CD4-positive, alpha-beta T cell treated with Interleukin-10 for 1 hour (primary cell): ENCODE results near the gene ARHGAP6.

Experiments used
- DNase-seq: peaks from one replicate; pipeline ENCODE4 v3.0.0-alpha.2; 2020

ARHGAP6 gene

DNA sequence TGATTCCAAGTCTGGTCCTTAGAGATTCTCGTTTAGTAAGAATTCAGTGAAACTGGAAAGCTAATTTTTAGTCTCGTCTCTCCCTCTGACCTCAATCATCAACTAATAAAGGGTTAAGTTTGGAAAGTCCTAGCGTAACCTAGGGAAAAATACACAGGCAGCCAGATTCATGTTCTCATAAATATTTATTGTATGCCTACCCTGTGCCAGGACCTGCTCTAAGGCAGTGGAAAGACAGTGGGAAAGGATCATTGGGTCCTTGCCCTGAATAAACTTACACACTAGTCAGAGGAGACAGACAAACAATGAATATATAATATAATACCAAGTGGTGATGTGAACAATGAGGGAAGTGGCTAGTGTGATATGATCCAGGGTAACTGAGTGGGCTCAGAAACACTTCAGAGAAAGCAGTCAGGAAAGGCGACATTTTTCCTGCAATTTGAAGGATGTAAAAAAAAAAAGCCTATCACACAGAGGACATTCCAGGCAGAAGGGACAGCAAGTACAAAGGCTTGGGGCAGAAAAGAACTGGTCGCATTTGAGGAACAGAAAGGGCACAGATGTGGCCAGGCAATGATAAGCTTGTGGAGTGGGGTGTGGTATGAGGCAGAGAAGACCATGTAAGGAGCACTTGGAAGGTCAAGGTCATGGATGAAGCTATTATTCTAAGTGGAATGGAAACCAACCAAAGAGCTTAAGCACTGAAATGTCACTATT lies 243.8 kb downstream of the ARHGAP6 start:
- DNase-seq, result no peak

DNA sequence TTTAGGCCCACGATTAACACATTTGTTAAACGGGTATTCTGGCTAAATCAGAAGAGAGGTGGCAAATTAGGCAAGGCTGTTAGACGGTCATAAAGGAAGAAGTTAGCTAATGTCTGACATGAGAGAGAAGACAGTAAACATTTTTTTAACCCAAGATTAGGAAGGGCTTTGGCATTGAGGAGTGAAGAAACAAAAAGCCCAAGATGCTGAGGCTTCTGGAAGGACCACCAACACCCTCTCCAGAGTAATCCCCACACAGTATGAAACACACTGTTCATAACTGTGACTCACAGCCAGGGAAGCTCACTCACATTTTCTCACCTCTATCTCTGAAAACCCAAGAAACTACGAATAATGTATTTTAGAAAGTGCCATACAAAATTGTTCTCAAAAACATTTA lies 244.9 kb downstream of the ARHGAP6 start:
- no peak for DNase-seq

DNA sequence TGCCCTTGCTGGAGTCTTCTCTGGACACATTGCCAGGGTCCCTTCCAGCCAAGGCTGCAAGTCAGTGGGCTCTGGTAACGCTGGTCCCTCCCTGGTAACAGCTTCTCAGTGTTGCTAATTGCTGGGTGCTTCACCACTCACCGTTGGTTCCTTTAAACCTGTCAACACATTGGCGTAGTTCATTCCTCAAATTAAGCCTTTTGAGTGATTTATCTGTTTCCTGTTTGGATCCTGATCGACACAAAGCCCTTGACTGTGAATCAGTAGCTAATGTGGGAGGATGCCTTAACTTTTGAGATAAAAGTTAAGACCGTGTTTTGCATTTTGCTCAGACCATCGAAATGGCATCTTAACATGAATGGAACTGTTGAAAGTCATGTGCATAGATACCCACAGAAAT lies 246.6 kb downstream of the ARHGAP6 start:
- no peak for DNase-seq

DNA sequence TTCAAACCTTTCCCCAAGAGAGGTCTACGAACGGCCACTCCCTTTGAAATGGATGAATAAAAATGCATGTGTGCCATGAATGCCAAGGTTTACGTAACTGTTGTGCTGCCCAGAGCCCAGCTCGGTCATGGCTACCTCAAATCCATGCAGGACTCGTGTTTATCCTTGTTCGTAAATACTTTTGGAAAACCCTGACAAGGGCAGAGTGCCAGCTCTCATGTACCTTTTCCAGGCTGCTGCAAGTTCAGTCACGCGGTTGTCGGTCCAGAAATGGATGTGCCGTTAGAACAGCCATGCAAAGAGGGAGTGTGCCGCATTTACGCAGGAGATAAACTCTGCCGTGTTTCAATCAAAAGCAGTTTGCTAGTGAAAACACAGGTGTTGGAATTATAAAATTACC lies 249.1 kb downstream of the ARHGAP6 start:
- DNase-seq, result no peak

DNA sequence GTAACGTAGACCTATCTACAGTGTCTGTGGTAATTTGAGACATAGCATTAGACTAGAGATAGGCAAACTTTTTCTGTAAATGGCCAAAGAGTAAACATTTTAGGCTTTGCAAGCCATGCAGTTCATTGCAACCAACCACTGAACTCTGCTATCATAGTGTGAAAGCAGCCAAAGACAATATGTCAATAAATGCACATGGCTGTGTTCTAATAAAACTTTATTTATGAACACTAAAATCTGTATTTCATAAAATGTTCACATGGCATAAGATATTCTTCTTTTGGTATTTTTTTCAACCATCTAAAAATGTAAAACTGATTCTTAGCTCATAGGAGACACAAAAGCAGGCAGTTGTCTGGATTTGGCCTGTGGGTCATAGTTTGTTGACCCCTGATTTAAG lies 251.6 kb downstream of the ARHGAP6 start:
- DNase-seq, result no peak

DNA sequence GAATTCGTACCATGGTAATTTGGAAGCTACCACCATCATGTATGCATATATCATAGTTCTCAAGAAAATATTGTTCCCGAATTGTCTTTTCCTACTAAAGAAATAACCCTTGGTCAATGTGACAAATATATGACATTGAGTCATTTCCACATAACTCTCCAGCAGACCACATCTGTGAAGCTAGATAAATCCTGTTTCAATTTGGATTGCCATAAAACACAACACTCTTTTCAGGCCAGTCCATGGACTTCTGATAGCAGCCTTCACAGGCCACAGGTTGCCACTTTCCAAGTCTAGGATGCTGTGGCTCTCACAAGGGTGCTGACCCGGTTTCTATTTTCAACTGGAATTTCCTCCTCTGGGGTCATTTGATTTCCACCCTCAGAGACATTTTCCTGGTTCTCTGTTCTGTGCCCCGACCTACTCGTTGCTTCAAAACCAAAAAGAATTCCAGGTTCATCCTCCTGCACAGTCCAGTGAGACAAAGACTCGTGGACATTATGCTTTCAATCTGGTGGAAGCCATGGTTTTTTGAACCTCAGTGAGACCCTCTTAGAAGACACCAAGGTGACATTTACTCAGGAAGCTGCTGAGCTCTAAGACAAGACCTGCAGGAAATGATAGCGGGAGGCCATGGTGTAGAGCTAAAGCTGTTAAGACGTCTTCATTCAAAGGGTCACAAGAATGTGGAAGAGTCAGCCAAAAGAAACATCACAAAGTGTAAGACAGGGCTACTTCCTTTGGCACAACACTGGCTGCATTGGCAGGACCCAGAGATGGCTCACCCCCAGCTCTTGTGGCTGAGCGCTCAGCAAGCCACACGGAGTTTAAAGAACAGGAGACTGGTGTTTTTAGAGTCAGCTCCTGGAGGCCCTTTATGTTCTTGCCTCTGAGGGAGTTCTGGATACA lies 252.8 kb downstream of the ARHGAP6 start:
- DNase-seq, result no peak

DNA sequence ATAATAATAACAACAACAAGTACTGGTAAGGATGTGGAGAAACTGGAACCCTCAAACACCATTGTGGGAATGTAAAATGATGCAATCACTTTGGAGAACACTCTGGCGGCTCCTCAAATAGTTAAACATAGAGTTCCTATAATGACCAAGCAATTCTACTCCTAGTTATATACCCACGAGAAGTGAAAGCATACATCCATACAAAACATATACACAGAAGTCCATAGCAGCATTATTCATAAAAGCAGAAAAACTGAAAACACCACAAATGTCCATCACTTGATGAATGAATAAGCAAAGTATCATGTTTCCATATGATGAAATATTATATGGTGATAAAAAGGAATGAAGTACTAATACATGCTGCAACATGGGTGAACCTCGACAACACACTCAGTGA lies 255.8 kb downstream of the ARHGAP6 start:
- no peak for DNase-seq

DNA sequence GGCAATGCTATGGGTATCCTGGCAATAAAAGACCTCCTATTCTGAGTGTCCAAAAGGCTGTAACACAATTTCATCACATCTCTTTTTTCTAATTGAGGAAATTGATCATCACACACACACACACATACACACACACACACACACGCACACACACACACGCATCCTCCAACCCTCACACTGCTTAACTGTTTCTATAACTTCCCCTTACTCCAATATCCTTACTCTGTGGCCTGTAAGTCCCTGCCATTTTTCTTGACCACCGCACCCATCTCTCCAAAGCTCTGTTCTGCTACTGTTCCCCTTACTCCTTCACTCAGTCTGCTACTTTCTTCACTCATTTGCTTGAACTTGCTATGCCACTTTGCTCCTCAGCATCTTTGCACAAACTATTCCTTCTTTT lies 256.9 kb downstream of the ARHGAP6 start:
- DNase-seq, result no peak

DNA sequence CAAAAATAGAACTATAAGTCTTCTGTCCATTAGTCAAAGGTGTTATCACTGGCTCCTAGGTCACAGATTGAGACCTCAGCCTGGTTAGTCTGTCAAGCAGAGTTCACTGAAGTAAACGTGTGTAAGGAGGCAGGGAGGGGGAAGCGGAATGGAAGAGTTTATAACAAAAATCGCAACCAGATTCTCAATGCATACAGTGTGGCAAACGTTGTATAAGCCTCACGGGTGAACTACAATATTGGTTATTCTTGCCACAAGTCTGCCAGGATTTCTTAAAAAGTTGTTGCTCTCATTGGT lies 257.7 kb downstream of the ARHGAP6 start:
- DNase-seq, result no peak

DNA sequence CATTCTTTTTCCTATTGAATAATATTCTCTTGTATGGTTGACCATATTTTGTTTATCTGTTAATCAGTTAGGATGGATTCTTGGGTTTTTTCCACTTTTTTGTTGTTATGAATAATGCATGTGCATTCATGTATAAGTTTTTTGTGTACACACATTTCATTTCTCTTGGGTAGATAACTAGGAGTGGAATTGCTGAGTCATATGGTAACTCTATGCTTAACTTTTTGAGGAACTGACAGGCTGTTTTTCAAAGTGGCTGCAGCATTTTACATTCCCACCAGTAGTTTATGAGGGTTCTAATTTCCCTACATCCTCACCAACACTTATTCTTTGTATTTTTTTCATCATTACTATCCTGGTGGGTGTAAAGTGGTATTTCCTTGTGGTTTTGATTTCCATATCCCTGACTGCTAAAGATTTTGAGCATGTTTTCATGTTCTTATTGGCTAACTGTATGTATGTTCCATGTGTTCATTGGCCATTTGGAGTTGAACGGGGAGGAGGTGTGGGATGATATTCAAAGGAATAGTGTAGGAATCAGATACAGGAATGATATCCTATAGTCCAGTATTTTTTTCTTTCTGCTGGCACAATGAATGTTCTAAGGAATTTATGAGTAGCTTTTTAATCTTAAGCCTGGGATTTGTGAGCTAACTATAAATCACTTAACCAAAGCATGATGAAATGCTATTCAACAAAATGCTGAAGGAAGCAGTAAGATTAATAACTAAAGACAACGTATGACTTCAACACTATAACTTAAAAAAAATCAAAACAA lies 258.2 kb downstream of the ARHGAP6 start:
- no peak for DNase-seq

DNA sequence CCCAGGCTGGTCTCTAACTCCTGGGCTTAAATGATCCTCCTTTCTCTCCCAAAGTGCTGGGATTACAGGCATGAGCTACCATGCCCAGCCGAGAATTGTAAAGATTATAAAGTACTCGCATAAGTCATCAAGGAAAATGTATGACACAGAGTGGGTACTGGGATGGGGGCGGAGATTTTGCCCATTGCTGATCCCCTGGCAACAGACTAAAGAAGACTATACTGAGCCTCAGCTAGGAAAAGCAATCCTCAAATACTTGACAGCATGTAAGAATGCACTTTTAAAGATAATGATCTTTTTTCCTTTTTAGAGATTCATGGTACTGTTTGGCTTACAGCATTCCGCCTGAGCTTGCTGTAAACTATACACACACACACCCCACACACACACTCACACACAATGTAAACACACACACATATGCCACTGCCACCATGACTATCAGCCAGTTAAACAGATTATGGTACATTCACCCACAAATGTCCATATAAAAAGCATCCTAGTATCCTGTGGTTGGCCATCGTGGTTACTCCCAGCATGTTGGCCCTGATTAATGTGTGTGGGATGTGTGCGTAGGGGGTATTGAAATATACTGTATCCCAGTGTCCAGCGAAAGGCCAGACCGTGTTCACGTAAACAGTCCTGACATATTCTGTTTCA lies 259.5 kb downstream of the ARHGAP6 start:
- DNase-seq, result no peak

DNA sequence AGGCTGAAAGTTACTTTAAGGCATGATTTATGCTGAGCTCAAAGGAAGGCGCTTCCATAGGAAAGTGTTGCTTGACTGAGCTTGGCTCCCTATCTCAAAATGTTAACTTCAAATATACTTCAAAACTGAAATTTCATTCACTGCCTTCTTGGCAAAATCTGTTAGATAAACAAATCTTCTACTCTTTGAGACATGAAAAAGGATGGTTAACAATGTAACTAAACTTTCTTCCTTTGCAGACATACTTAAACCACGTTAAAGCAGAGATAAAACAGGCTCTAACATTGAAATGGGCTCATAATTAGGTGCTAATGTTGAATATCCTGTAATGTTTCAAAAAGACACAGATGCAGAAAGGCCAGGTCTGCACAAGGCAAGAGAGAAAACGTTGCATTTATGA lies 262.1 kb downstream of the ARHGAP6 start:
- DNase-seq, result no peak

DNA sequence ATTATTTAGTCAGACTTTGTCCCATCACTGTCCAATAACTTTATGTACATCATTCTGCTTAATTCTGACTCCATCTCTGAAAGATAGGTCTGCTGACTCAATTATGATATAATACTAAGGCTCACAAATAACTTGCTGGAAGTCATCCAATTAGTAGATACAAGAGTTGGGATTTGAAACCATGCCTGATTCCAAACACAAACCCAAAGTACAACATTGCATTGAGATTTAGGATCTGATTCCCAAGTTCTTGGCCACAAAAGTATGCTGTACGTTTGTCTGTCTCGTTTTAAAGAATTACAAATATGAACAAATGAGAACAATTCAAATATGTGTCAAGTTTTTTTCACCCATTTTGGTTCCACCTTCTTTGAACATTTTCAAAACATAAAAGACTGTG lies 263.8 kb downstream of the ARHGAP6 start:
- DNase-seq, result no peak

DNA sequence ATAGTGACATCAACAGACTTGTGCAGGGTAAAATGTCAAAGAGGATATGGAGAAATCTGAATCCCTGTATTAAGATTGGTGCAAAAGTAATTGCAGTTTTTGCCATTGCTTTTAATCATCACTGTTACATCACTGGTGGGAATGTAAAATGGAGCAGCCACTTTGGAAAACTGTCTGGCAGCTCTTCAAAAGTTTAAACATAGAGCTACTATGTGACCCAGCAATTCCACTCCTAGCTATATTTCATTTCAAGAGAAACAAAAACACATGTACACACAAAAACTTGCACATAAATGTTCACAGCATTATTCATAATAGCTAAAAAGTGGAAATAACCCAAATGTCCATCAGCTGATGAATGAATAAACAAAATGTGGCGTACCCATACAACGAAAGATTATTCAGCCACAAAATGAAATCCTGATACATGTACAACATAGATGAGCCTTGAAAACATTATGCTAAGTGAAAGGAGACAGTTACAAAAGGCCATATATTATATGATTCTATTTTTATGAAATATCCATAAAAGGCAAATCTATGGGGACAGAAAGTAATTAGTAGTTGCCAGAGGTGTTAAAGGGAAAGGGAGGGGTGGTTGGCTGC lies 266.1 kb downstream of the ARHGAP6 start:
- no peak for DNase-seq

DNA sequence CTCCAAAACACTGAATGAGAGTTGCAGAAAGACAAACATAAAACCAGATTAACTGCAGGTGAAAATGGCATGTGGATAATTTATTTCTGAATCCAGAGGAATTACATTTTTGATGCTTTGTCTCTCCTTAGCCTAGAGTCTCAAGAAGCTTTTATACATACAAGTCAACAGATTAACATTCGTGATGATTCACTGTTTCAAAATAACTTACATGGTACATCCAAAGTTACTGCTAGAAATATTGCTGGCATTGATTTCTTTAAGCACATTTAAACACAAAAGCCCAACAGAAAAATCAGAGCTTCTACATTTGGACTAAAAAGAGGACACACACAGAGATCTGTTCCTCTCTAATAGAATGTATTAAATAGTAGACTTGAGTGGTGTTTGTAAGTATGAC lies 266.9 kb downstream of the ARHGAP6 start:
- DNase-seq, result no peak

DNA sequence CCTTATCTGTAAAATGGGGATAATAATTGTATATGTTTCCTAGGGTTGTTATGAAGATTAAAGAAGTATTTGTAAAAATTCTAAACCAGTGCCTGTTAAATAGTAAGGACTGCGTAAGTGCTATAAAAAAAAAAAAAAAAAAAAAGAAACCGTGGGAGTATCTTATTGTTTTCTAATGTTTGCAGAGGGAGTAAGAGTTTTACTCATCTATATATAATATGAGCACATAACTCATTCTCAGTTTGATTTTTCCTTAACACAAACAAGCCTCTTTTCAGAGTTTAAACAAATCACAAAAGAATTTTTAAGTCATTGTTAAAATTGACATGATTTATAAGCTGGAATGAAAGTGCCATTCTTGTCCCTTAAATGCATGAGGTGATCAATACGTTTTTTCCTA lies 267.6 kb downstream of the ARHGAP6 start:
- no peak for DNase-seq

DNA sequence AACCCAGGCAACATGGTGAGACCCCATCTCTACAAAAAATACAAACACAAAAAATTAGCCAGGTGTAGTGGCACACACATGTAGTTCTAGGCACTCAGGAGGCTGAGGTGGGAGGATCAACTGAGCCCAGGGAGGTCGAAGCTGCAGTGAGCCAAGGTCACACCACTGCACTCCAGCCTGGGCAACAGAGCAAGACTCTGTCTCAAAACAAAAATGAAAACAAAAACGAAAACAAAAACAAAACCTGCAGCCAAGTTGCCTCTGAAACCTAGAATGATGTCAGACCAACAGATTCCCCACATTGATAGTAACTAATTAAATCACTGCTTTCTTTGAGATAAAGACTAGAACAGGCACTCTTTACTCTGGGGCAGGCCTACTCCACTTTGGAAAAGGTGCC lies 268.0 kb downstream of the ARHGAP6 start:
- no peak for DNase-seq

DNA sequence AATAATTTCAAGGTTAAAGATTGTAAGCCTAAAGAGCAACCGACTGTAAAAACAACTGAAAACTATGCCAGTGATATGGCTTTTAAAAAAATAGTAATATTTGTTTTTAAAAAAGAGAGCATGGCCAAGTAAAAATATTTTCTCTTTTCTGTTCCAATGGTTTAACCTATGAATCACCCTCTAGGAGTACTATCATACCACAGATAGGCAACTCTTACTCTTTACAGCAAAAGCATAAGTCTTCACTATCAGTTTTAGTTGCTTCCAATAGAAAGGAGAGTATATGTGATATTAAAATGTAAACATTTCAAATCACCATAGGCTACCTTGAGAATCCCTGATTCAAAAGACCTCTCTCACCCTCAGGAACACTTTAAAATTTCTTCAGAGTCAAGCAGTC lies 269.9 kb downstream of the ARHGAP6 start:
- DNase-seq, result no peak

DNA sequence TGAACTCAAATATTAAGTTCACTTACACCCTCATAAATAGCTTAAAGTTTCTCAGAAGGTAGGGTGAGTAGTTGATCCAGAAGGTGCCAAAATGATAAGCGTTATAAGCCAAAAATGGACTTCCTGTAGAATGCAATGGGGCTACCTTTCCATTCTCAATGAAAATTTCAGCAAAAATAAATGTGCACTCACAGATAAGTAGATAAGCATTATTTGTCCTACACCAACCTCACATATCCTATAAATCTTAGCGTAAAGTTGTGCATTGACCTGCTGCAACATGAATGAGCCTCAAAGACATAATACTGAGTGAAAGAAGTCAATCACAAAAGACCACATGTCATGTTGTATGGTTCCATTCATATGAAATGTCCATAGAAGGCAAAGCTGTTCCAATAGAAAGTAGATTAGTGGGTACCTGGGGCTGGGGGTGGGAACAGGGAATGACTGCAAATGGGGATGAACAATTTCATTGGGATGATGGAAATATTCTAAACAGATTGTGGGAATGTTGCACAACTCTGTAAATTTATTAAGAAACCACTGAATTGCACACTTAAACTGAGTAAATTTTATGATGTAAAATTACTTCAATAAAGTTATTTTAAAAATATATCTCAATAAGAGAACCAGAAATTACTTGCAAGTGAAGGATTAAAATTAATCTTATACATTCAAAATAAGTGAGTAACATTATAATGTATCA lies 271.6 kb downstream of the ARHGAP6 start:
- no peak for DNase-seq

DNA sequence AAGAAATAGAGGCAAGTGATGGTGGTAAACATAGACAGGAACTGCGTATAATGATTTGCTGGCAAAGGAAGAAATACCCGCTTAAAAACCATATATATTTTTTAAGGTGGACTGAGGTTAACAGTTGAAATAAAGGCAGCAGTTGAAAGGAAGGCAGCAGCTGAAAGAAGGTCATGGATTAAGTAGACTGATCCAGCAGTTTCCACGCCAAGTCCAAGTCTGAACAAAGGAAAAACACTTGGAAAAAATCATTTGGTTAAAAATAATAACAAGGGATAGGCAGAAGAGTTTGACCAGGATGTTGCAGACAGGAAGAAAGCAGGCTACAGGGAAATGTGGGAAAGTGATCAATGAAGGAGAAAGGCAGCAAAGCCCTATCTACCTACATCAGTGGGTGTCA lies 278.9 kb downstream of the ARHGAP6 start:
- no peak for DNase-seq

DNA sequence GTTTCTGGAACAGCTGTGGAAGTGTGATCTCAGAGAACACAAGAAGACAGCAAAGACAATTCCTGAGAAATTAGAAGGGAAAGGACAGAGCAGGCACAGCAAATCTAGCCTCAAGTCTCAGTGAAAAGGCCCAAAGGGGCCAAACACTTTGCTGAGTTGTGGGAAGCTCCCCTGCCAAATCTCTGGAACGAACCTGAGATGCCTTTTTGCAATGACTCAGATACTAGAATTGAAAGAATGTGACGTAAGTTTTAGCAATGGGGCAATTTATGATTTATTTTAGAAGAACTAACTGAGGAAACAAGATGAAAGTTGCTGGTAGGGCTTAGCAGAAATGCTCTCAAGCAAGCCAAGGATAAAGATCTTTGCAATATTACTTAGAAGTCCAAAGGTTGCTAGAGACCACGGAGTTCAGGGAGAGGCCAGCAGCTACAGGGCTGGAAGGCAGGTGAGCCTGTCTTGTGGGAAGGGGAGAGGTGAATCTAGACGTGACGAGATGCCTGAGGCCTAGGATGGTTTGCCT lies 279.7 kb downstream of the ARHGAP6 start:
- no peak for DNase-seq

DNA sequence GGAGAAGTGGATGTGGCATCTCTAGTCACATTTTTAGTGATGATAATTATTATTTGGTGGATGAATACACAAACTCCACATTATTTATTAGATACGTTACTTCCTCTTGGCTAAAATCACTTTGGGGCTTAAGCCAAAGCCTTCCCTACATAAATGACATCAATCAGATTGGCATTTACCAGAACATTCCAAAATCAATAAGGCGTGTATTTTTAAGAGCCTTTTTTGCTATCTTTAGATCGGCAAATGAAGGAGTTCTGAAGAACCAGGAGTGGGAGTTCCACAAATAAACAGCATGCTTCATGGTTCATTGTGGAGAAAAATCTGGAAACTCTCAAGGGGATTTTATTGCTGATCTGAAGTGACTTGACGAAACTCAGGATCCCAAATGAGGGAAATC lies 282.8 kb downstream of the ARHGAP6 start:
- DNase-seq, result no peak
